Measurements from ENCODE around the gene DCAKD. TPM values are rescaled to one million over a fixed set of nuclear protein-coding genes. Genes with fewer than 3 reads are reported as not detected.

Gene DCAKD
- total and polyA plus RNA-seq, 2 donors (not counting 3 experiments of a cell fraction or from before 2014, with no cell fraction given): 30.8 to 36.5 TPM

DNA sequence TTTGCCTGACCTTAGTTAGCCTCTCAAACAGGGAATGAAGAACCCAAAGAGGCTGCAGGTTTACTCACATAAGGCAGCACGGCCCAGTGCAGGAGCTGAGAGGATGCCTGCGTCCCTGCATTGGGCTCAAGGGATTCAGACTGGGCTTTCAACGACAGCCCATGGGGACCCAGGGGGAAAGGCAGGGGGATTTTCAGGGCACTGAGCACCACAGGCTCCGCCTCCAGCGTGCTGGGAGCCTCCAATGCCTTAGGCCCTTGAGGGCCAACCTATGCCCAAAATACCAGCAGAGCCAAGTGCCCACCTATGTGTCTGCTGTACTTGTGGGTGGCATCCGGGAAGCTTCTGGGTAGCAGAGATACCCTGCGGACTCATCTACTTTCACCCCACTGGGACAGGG lies 22.3 kb downstream of the DCAKD start:
- Histone ChIP-seq H3K4me2 (ENCODE audit: insufficient read depth, low read length) (no peak overlapping the region), H3K79me2 (ENCODE audit: control insufficient read depth, insufficient read depth, low read length) (no peaks in the 10 kb centered on the region), H2AFZ (ENCODE audit: low read depth, low read length) (no peak overlapping the region), H3K9me3 (replicated peaks; ENCODE audit: control insufficient read depth, insufficient read depth, low read length) (no peaks in the 10 kb centered on the region), H3K4me1 (ENCODE audit: control insufficient read depth, extremely low read depth, insufficient read depth, low read length) (peaks cover 5% of the 10 kb centered on the region), H4K20me1 (replicated peaks; ENCODE audit: control insufficient read depth, extremely low read depth, insufficient read depth, low read length) (no peaks in the 10 kb centered on the region), H3K4me3 (replicated peaks in 1 of 3; ENCODE audit: insufficient read depth in 1 of 3, low read depth in 1 of 3, low read length in 3 of 3) (no peak overlapping the region), H3K27me3 (ENCODE audit: control insufficient read depth in 2 of 2, insufficient read depth in 2 of 2, low read length in 2 of 2) (no peaks in the 10 kb centered on the region), H3K9me1 (replicated peaks; ENCODE audit: control insufficient read depth, extremely low read depth, insufficient read depth, low read length) (no peaks in the 10 kb centered on the region), H3K27ac (ENCODE audit: insufficient read depth, low read depth, low read length) (no peak overlapping the region), H3K9ac (replicated peaks; ENCODE audit: extremely low read depth, insufficient read depth, low read length) (no peak overlapping the region), H3K36me3 (ENCODE audit: control insufficient read depth in 2 of 2, extremely low read depth in 1 of 2, insufficient read depth in 2 of 2, low read length in 2 of 2) (peaks cover 0 to 4% of the 10 kb centered on the region in 2 experiments)
- intact Hi-C loops (cut with micrococcal nuclease) (no loop called here), dilution Hi-C loops (cut with MboI; ENCODE audit: extremely low pct_ligation_motif_present, low sequenced_read_pairs) (no loop called here)
- TF ChIP-seq FOS (IDR thresholded peaks at IDR 0.05; ENCODE audit: borderline replicate concordance, insufficient read depth, low read length) (no peak), JUN (IDR thresholded peaks at IDR 0.05; ENCODE audit: borderline replicate concordance, insufficient read depth, insufficient read length, low read depth) (no peak), POLR2A (IDR thresholded peaks at IDR 0.05; ENCODE audit: low read depth, low read length) (no peak), GATA2 (IDR thresholded peaks at IDR 0.05; ENCODE audit: insufficient read depth, insufficient read length, low read depth, low read length) (no peak), POLR2AphosphoS5 (IDR thresholded peaks at IDR 0.05; ENCODE audit: insufficient read depth, low read depth, low read length) (no peak), MYC (IDR thresholded peaks at IDR 0.05; ENCODE audit: low read depth, low read length) (no peak), EZH2 (IDR thresholded peaks at IDR 0.05; ENCODE audit: borderline replicate concordance, low read depth, low read length, severe bottlenecking) (no peak)
- TF ChIP-seq, protein P1, sequence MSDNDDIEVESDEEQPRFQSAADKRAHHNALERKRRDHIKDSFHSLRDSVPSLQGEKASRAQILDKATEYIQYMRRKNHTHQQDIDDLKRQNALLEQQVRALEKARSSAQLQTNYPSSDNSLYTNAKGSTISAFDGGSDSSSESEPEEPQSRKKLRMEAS (IDR thresholded peaks at IDR 0.05; ENCODE audit: insufficient read depth, insufficient read length): no peak
- TF ChIP-seq, protein P2, sequence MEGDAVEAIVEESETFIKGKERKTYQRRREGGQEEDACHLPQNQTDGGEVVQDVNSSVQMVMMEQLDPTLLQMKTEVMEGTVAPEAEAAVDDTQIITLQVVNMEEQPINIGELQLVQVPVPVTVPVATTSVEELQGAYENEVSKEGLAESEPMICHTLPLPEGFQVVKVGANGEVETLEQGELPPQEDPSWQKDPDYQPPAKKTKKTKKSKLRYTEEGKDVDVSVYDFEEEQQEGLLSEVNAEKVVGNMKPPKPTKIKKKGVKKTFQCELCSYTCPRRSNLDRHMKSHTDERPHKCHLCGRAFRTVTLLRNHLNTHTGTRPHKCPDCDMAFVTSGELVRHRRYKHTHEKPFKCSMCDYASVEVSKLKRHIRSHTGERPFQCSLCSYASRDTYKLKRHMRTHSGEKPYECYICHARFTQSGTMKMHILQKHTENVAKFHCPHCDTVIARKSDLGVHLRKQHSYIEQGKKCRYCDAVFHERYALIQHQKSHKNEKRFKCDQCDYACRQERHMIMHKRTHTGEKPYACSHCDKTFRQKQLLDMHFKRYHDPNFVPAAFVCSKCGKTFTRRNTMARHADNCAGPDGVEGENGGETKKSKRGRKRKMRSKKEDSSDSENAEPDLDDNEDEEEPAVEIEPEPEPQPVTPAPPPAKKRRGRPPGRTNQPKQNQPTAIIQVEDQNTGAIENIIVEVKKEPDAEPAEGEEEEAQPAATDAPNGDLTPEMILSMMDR (IDR thresholded peaks at IDR 0.05; ENCODE audit: extremely low read depth in 1 of 2, insufficient read depth in 1 of 2, low read depth in 1 of 2, low read length in 2 of 2): no peak
- BruUV-seq (replicated peaks): no TSS peak
- ChIA-PET POLR2A (no interaction called here), CTCF (no interaction called here)
- FAIRE-seq (no peak), DNase-seq (ENCODE audit: low read depth, low spot score) (no peak)
